GM18526 (cell line): ENCODE measurements around the gene COL18A1.

Source experiments
- POLR2A ChIP-seq: IDR thresholded peaks from 3 replicates; pipeline ENCODE4 v1.6.1; 2011; ENCODE audit not compliant: insufficient read length; ENCODE audit errors: extremely low read depth

The COL18A1 gene

DNA sequence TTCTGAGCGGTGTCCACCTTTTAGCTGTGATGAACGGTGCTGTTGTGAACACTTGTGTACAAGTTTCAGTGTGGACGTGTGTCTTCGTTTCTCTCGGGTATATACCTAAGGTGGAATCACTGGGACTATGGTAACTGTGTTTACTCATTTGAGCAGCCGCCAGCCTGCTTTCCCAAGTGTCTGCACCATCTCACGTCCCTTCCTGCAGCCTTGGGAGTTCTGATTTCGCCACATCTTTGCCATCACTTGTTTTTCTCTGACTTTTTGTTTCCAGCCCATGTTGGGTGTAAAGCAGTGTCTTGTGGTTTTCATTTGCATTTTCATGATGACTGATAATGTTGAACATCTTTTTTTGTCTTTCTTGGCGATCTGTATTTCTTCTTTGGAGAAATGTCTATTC, 40.4 kb downstream of the COL18A1 start:
- no peak for TF ChIP-seq POLR2A

DNA sequence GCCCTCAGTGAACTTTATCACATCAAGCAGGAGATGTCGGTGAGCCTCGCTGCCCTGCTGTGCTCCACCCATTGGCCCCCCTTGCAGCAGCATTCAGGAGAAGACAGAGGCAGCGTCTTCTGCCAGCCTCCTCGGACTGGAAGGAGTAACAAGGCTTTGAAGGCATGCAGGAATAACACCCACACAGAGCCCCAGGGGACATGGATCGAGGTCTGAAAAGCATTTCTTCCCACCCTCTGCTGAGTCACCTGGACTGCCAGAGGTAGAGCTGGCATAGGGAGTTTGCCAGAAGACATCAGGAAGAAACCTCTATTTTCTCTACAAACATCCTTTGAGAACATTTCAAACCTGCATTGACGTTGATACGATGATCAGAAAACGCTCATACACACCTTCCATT, 42.9 kb downstream of the COL18A1 start:
- TF ChIP-seq POLR2A: no peak

DNA sequence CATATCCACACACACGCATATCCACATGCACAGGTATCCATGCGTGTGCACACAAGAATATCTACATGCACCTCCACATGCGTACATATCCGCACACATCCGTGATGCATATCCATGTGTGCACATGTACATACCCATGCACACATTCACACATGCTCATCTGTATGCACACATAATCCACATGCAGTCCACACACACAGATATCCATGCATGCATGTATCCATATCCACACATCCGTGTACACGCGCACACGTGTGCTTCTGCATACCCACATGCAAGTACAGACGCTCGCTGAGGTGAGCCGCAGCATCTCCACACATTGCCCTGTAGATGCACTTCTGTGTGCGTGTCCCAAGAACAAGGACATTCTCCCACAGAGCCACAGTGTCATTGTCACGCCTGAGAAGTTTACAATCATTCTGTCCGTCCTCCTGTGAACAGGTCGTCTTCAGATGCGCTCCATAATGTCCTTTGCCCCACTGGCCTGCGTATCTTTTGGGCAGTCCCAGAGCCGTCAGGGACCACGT, 43.4 kb downstream of the COL18A1 start:
- TF ChIP-seq POLR2A: no peak

DNA sequence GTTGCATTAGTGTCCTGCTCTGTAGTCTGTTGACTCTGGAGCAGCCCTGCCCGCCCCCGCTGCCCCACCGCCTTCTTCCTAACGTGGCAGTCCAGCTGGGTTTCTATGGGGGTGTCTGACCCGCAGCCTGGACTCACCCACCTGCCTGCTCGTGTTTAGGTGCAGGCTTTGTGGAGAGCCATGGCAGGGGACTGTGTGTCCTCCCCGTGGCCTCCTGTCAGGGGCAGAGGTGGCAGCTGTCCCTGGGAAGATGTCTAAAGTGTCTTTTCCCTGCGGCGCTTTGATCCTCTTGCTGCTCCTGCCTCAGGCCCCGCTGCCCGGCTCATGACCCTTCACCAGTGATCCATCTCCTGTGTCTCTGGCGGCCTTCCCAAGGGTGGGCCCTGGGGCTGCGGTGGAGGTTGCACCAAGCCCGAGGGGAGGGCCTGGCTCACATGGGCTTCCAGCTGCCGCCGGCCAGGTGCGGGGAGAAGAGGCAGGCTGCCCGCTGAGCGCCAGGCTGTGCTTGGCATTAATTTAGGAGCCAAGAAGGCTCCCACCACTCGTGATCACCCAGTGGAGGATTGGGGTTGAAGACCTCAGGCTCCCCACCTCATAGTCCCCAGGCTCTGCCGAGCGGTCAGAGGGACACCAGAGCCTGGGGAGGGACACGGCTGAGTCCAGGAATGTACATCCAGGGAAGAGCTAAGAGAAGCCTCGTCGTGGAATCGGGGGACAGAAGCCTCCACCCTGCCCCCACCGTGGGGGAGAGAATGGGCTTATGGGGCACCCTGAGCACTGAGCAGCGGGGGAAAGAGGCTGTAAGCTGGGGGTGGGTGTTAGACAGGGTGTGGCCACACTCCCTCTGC, 44.1 kb downstream of the COL18A1 start:
- TF ChIP-seq POLR2A: no peak

DNA sequence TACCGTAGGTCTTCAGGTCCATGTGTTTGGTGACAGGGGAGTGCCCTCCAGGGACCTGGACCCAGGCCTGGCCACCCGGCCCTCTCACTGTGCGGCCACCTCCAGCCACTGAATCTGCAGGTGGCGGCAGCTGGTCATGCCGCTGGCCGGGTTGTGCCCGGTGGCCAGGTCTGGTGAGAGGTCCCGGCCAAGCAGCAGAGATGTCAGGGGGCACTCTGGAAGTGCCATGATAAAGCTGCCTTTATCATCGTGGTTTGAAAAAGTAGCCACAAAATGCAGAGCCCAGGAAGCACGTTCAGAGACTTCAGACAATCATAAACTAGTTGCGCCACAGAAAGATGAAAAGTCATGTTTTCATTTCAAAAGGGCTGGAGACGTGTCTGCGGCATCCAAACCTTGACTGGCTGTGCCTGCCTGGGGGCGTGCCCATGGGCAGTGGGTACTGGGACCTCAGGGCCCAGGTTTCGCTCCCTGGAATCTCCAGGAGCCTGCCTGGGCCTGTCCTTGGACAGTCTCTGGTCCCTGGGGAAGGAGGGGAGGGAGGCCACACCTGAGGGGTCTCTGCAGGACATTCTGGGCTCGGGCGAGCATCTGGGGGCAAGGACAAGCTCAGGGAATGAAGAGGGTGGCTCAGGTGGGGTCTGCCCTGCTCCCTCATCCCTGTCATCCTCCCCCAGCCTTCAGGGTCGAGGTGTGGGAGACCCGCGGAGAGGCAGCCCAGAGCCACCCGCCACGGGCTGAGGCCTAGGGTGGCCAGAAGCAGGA, 44.9 kb downstream of the COL18A1 start:
- TF ChIP-seq POLR2A: no peak

DNA sequence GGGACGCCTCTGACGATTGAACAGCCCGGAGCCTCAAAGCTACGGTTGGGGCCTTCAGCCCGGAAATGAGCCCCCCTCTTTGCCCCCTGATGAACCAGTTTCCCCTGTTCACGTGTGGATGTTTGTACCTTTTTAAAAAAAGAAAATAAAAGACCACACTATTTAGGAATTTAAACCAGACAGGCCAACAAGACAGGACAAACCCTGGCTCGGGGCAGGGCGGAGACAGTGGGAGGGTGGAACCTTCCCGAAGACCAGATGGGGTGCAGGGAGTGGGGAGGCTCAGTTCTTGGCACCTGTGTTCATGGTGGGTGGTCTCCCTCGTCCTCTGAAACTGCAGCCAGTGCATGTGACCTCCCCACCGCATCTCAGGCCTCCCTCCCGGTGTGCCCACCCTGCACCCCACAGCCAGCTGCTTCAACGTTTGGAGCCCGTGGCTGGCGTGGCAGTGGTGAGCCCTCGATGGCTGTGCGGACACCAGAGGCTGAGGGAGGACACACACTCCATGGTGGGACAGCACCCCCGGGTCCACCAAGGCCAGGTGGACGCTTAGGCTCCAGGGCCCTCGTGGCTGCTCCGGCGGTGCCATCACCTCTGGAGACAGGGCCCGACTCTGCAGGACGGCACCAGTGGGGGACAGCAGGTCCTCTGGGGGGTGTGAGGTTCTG, 45.6 kb downstream of the COL18A1 start:
- no peak for TF ChIP-seq POLR2A

DNA sequence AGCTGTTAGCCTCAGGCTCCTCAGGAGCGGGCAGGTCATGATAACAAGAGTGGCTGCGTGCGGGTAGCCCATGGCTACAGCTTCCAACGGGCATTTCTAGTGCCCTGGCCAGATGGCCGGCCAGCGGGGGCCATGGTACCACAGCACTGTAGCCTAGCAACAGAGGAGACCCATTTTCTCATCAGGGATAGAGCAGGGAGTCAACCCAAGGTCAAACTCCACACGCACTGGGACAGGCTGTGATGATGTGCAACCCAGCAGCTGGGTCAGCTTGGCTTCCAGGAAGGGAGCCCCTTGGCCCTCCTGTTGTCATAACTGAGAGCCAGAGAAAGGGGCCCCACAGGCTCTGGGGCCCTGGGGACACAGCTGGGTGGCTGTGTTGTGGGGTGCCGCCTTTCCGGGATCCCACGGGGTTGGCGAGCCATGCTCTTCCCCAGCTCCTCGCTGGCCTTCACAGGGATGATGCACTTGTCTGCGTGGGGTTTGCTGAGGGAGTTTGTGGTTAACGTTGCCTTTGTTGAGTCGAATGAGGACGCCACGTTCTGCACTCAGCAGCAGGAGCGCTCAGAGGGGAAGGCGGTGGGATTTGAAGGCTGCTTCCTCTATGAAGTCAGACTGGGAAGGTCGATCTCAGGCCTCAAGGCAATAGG, 46.3 kb downstream of the COL18A1 start:
- TF ChIP-seq POLR2A: no peak

DNA sequence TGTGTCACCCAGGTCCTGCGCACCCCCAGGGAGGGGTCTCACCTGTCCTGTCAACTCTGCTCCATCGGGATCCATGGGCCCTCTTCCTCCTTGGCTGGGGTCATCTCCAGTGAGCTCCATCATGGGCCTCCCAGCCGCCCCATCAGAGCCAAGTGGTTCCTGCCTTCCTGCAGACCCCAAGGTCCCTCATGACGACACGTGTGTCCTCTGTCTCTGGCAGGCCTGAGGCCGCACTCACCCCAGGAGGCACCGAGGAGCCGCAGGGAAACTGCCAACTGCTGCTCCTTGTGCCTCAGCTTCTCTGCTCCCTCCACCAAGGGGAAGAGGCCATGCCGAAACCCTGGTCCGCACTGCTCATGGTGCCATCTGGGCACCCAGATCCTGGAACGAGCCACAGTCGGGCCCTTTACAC, 46.8 kb downstream of the COL18A1 start:
- no peak for TF ChIP-seq POLR2A

DNA sequence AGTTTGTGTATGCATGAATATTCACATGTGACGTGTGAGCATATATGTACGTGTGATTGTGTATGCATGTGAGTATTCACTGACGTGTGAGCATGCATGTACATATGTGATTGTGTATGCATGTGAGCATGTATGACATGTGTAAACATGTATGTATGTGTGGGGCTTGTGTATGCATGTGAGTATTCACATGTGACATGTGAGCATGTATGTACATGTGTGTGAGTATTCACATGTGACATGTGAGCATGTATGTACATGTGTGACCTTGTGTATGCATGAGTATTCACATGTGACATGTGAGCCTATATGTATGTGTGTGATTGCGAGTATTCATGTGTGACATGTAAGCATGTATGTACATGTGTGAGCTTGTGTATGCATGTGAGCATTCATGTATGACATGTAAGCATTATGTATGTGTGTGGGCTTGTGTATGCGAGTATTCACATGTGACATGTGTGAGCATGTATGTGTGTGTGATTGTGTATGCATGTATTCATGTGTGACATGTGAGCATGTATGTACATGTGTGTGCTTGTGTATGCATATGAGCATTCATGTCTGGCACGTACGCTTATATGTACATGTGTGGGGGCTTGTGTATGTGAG, 47.8 kb downstream of the COL18A1 start:
- no peak for TF ChIP-seq POLR2A

DNA sequence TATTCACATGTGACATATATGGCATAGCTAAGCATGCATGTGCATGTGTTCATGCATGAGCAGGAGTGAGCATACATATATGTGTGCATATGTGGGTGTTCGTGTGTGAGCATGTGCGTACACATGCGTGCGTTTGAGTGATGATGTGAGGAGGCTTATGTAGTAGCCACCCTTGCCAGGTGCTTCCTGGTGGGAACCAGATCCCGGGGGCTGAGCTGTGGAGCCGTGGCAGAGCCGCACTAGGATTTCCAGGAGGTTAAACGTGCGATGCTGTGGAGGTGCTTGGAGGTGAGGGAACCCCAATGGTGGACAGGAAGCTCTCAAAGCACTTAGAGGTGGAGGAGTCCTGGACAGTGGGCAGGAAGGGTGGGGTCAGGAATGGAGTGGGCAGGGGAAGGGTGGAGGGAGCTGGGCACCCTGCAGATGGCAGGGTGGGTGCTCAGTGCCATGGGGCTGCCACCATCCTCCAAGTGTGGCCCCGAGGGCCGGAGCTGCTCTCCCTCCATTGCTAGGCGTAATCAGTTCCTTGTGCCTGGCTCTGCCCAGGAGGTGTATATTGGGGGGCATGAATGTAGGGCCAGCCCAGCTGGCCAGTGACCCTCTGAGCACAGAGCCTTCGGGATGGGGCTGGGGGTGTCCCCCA, 48.5 kb downstream of the COL18A1 start:
- no peak for TF ChIP-seq POLR2A

DNA sequence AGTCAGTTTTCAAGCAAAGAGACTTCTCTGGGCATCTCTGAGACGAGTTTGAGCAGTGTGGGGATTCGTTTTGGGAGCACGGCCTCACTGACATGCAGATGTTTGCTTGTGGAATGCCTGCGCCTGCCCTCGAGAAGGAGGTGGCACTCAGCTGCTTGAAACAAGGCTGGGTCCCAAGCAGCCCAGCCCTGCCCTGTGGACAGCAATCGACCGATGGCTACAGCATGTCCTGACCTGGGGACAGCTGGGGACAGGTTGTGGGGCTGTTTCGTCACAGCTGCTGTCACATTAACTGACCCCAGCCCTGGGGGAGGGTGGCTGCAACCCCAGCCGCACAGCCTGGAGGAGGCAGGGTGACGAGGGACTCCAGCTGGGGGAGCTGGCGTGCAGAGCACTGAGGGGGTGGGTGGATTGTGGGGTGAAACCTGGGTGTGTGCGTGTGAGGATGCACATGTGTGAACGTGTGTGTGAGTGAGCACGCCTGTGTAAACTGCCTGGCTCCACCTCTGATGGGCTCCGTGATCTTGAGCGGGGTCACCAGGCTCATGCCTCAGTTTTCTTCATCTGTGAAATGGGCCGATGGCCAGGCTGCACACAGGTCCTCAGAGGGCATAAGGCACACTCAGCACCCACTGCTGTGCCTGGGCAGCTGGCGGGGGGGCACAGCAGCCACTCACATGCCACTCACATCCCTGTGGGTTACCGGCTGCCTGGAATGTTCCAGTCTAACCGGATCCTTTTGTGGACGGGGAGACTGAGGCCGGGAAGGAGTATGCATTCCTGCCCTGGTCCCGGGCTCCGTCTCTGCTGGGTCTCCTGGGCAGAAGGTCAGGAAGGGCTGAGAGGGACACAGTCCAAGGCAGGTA, 49.3 kb downstream of the COL18A1 start:
- no peak for TF ChIP-seq POLR2A

DNA sequence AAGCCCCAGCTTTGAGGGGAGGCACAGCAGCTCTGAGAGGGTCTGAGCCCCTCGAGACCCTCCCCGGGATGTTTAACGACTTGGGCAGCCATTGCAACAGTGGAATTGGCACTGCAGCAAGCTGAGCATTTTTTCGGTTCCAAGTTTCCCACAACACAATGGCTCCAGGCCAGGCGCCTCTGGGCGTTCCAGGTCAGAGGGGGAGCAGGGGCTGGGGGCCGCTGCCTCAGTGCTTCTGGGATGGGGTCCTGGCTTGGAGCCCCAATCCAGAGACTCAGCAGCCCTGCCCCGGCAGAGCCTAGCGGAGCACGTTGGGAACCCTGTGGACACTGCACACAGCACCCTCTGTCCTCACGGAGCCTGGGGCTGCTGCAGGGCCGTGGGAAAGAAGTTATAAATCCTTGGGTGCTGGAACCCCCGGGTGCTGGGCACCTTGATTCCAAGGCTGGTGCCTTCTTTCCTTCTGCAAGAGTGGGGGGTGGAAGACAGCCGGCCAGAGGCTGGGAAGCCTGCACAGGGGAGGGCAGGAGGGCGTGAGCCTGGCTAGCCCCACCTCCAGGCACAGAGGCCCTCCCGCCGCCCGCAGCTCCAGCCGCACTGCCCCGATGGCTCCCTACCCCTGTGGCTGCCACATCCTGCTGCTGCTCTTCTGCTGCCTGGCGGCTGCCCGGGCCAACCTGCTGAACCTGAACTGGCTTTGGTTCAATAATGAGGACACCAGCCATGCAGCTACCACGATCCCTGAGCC, 50.1 kb downstream of the COL18A1 start:
- TF ChIP-seq POLR2A: no peak
